ENCODE measurements around the gene POPDC3.

GRCh38 chr6:105214668-105215067 lies 34.9 kb upstream of the POPDC3 start:
- TF ChIP-seq EZH2 (IDR thresholded peaks at IDR 0.05; ENCODE audit: borderline replicate concordance) (no peak), CTCF (IDR thresholded peaks at IDR 0.05; ENCODE audit: poor library complexity) (no peak)
